GM13977 (cell line): ENCODE measurements around the gene UGT1A5.

Source experiments
- DNase-seq: peaks from one replicate; pipeline ENCODE4 v3.0.0; 2012; ENCODE audit warnings: low spot score
- CTCF ChIP-seq: IDR thresholded peaks from 2 replicates; pipeline ENCODE4 v1.5.1; 2012; ENCODE audit warnings: mild to moderate bottlenecking, control low read depth; ENCODE audit not compliant: insufficient read depth; ENCODE audit errors: extremely low read depth, missing control alignments
- in situ Hi-C: fragments of 300-500 bp; cut with MboI; formaldehyde crosslinking; loops from one replicate; pipeline ENCODE4 v1.12.0; 2022; ENCODE audit warnings: low sequenced_read_pairs, low pct_unique_long_range_greater_than_20kb, mixed read lengths, inconsistent platforms; ENCODE audit not compliant: unreplicated experiment

The UGT1A5 gene

GRCh38 chr2:233764761-233765160, 52.1 kb downstream of the UGT1A5 start:
- no peak for TF ChIP-seq CTCF
- no peak for DNase-seq
- in situ Hi-C loops = no loop called here

GRCh38 chr2:233766416-233766815, 53.7 kb downstream of the UGT1A5 start:
- in situ Hi-C loops = no loop called here
- no peak for DNase-seq
- TF ChIP-seq CTCF = no peak

GRCh38 chr2:233768076-233768475, 55.4 kb downstream of the UGT1A5 start:
- no peak for DNase-seq
- no peak for TF ChIP-seq CTCF
- in situ Hi-C loops = no loop called here

- in situ Hi-C loops = no loop called here
Observed at GRCh38 chr2:233769260-233769659, 56.6 kb downstream of the UGT1A5 start.

GRCh38 chr2:233772153-233772552, 59.4 kb downstream of the UGT1A5 start:
- in situ Hi-C loops = no loop called here
- no peak for DNase-seq
- TF ChIP-seq CTCF = no peak

More at GRCh38 chr2:233769260-233769659, 56.6 kb downstream of the UGT1A5 start:
- no peak for TF ChIP-seq CTCF
- DNase-seq = no peak

- in situ Hi-C loops = no loop called here
- TF ChIP-seq CTCF = no peak
- DNase-seq = no peak
Observed at GRCh38 chr2:233772583-233772982, 59.9 kb downstream of the UGT1A5 start.

- in situ Hi-C loops = no loop called here
- no peak for TF ChIP-seq CTCF
- DNase-seq = no peak
Observed at GRCh38 chr2:233773854-233774253, 61.1 kb downstream of the UGT1A5 start.
